HG03521 (cell line): Measurements from ENCODE around the gene NCF1.
"Not testable (repeated sequence)": the region's sequence is repeated elsewhere in the genome, so short reads cannot be mapped to it uniquely, and the experiment has no call there.

ENCODE experiments used
- ATAC-seq: cut with Tn5 transposase; IDR thresholded peaks from one replicate; pipeline ENCODE4 v1.9.1; 2021; ENCODE audit warnings: mild to moderate bottlenecking, moderate library complexity; ENCODE audit not compliant: unreplicated experiment

NCF1 gene

DNA sequence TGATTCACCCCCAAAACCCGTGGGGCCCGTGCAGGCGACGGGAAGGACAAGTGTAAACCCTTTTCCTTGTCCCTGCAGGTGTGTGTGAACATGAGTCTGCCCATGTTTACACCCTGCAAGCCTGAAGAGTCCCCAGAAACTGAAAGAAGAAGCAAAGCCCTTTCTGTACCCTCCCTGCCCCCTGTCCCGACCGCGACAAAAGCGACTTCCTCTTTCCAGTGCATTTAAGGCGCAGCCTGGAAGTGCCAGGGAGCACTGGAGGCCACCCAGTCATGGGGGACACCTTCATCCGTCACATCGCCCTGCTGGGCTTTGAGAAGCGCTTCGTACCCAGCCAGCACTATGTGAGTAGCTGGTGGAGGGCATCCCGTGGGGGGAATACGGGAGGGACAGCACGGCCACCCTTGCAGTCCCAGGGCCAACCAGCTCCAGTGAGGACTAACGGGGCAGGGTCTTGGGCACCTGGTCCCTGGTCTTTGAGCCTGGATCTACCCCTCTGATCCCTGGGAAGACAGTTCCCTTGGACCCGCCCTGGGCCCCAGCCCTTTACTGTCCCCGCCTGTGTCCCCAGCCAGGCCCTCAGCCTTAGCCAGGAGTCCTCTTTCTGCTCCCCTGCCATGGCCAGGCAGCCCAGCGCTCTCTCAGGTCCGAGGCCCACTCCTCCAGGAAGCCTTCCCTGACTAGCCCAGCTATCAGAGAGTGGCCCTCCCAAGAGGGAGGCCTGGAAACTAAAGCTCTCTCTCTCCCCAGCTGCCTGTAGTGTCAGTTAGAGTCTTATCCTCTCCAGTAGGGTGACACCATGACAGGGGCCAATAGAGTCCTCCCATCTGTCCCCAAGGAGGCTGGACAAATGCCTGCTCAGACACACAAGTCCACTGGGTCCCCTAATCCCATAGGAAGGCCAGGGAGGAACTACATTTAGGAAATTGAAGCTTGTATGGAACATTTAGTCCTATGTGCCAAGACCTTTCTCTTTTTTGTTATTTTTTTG lies at the start of gene NCF1:
Gene NCF1, plus strand, starts transcription at position 252 of the 991 bp plus-strand sequence. Its CDS starts 21 bp downstream, at position 273.
- ATAC-seq: peak; percentile 77

DNA sequence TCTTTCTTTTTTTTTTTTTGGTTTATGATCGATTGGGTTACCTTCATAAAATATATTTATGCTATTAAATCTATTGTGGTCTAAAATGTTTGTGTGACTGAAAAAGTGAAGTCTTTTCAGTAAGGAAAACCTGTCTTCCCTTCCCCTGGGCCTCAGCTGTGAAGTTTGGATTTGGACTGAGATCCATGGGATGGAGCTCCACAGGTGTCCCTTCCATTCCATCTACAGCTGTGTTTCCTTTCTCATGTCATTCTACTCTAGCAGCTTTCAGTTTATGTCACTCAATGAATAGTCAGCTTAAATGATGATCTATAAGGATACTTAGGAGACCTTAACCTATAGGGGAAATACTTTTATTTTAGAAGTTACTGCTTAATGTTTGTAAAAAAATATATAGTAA lies 48.0 kb upstream of the NCF1 start:
- ATAC-seq: no peak

GRCh38 chr7:74726309-74727101 lies 47.3 kb upstream of the NCF1 start:
- ATAC-seq: no peak

- ATAC-seq: not testable (repeated sequence)
Measured at GRCh38 chr7:74728686-74729085, 45.1 kb upstream of the NCF1 start.

DNA sequence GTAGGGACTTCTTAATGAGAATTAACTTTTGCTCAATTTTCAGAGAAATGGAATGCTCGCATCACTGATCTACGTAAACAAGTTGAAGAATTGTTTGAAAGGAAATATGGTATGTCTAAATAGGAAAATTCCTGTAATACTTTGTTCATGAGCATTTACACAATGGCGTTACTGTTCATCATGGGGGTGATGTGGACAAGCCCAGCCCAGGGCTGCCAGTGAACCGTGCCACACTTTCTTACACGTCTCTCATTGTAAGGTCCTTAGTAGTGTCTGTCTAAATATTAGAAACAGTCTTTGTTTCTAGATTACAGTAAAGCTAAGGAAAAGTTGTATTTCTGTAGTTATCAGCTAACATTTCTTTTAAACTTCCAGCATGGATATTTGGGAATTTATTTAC lies 43.6 kb upstream of the NCF1 start:
- not testable (repeated sequence) for ATAC-seq

DNA sequence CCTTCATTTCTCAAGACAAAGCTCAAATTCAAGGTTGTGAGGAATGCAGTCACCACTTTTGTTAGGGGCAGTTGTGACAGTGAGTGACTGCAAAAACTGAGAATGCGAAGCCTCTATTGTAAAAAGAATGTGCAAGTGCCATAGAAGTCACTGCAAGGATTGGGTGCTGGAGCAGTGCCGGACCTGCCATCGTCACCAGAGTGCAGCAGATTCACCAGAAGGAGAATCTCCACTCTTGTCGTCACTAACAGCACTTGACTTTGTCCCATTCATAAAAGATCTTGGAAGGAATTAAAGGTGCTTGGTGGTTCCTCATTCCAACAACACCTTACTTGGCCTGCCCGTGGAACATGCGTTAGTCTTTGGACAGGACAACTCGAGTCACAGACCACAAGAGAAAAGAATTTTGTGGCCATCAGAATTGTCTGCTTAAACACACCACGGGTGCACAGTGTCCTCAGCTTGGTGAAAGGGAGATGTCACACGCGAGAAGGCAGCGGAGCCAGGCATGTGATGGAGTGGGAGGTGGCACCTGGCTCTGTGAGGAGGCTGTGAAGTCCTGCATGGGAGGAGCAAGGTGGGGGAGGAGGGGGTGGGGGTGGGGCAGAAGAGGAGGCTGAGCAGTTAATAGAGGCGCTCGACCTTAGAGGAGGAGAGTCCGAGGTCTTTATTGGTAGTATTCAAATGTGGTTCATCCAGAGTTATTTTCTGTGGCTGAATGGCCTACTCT lies 33.7 kb upstream of the NCF1 start:
- ATAC-seq: not testable (repeated sequence)

DNA sequence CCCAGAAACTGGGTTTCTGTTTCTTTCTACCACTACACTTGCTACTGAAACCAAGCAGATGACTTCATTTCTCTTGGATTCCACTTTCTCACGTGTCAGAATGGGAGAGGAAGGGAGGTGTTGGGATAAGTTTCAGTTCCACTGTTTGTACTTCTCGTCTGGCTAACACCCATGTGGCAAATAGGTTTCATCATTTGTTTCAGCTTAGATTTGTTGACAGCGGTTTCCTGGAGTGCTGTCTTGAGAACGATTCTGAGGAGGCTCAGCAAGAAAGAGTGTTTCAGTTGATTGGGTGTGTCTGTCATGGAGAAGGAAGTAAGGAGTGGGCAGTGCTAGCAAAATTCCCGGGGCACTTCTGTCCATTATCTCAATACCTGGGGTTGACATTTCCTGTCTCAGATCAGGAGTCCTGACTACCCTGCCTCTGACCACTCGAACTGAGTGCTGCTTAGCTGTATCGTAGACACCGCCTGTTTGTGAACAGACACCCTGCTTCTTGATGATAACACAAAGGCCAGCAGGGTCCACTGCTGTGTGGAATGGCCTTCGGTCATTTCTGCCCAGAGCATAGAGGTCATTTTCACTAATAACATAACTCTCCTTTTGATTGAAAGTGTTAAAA lies 29.8 kb upstream of the NCF1 start:
- ATAC-seq: not testable (repeated sequence)

DNA sequence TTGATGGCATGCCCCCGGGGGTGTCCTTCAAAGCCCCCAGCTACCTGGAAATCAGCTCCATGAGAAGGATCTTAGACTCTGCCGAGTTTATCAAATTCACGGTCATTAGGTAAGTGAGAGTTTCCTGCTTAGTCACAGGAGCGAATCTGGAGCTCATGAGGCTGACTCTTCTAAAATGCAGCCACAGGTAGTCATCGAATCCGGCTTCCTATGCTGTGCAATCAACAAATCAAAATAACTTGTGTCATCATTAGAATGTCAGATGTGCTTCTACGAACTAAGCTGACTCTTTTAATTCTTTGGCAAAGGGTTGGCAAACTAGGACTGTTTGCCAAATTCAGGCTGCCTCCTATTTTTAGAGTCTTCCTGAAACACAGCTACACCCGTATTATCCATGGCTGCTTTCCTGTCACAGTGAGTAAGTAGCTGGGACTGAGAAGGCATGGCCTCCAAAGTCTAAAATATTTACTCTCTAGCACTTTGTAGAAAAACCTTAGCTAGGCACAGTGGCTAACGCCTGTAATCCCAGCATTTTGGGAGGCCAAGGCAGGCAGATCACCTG lies 19.8 kb upstream of the NCF1 start:
- not testable (repeated sequence) for ATAC-seq

DNA sequence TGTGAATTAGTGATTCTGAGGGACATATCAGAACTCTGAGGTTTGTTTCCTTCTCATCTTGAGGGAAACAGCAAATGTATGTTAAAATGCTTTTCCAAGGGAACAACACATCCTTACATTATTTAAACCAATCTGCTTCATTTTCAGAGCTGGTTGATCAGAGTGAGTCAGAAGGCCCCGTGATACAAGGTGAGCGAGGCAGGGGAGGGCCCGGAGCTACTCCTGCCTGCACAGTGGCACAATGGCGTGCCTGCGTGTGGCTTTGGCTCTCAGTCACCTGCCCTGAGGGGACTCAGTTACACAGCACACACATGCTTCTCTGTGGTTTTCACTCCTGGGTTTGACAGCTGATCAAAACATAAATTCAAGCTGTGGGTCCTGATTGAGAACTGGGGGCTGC lies 17.1 kb upstream of the NCF1 start:
- ATAC-seq: not testable (repeated sequence)

- not testable (repeated sequence) for ATAC-seq
Measured at GRCh38 chr7:74758268-74758667, 15.5 kb upstream of the NCF1 start.

GRCh38 chr7:74758982-74759381 lies 14.8 kb upstream of the NCF1 start:
- ATAC-seq: not testable (repeated sequence)

- peak; percentile 16 for ATAC-seq
Measured at GRCh38 chr7:74765205-74765918, 8.4 kb upstream of the NCF1 start.

DNA sequence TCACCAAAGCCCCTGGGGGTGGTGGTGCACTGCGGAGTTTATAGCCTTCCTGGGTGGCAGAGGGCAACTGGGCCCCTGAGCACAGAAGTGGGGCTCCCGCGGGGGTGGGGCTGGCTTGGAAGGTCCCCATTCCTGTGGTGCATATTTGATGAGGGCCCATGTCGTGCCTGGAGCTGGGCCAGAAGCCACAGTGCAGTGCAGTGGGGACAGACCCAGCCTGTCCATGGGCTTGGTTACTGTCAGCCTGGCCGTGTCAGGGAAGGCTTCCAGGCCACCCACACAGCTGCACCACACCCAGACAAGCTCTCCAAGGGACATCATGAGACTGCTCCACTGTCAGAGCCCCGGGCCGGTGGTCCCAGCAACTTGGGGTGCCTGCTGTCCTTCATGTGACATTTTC lies 7.3 kb upstream of the NCF1 start:
- not testable (repeated sequence) for ATAC-seq

DNA sequence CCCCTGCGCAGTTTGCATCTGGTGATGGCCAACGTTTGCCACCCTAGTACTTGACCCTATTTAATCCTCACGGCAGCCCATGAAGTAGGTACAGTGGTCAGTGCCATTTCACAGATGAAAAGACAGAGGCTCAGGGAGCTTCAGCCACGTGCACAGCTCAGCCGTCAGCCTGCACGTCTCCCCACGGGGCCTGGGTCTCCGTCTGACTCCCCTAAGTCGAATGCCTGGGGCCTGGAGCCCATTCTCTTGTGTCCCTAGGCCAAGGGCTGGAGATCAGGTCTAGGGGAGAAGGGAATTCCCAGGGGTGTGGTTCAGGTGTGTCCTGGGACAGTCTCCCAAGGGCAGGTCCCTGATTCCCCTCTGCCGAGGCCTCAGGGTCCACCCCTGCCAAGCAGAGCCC lies 6.8 kb upstream of the NCF1 start:
- ATAC-seq: not testable (repeated sequence)

DNA sequence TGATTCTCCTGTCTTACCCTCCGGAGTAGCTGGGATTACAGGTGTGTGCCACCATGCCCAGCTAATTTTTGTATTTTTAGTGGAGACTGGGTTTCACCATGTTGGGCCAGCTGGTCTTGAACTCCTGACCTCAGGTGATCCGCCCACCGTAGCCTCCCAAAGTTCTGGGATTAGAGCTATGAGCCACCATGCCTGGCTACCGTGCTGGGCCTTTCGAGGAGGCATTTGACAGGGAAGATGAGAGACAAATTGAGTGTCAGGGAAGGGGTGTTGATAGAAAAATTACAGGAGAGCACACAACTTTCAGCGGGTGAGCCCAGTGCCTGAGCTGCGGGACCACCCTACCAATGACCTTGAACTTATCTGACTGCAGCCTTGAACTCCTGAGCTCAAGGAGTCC lies 3.7 kb upstream of the NCF1 start:
- not testable (repeated sequence) for ATAC-seq

- not testable (repeated sequence) for ATAC-seq
Measured at GRCh38 chr7:74772093-74772492, 1.7 kb upstream of the NCF1 start.

DNA sequence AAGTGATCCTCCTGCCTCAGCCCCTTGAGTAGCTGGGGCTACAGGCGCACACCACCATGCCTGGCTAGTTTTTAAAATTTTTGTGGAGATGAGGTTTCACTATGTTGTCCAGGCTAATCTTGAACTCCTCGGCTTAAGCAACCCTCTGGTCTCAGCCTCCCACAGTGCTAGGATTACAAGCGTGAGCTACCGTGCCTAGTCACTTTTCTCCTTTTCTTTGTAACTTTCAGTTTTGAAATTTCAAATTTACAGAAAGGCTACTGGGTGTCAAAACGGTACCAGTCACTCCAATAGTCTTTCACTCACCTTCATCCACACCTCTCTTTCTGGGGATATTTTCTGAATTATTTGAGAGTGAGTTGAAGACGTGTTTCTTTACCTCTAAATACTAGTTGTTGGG lies 1.3 kb downstream of the NCF1 start:
- ATAC-seq: not testable (repeated sequence)

- ATAC-seq: not testable (repeated sequence)
Measured at GRCh38 chr7:74779053-74779452, 5.2 kb downstream of the NCF1 start.

DNA sequence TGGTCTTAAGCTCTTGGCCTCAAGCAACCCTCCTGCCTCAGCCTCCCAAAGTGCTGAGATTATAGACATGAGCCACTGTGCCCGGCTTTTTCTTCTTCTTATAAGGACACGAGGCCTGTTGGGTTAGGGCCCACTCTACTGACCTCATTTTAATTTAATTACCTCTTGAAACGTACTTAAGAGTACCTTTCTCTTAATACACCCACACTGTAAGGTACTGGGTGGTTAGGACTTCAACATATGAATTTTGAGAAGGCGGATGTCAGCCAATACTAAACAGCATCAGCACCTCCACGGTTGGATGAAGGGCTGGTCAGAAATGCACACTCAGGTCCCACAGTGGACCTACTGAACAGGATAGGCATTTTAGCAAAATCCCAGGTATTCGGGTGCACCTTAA lies 7.9 kb downstream of the NCF1 start:
- not testable (repeated sequence) for ATAC-seq
